PFSK-1 (cell line): ENCODE data around the gene TOM1L2.

Source experiments
- FOXP2 ChIP-seq: optimal IDR thresholded peaks from 2 replicates; pipeline ENCODE3; 2011; ENCODE audit warnings: borderline replicate concordance, control low read depth, inconsistent platforms; ENCODE audit not compliant: insufficient read depth; ENCODE audit errors: extremely low read length, extremely low read depth
- TAF1 ChIP-seq: IDR thresholded peaks from 2 replicates; pipeline ENCODE4 v1.6.1; 2012; ENCODE audit warnings: low read length, control low read depth, borderline replicate concordance; ENCODE audit not compliant: insufficient read depth
- TF ChIP-seq, protein P1 (sequence below), 2 experiments: IDR thresholded peaks; 2 replicates each; pipeline versions ENCODE4 v1.6.1 to v1.8.0; 2011 to 2012; ENCODE audit warnings: low read depth in 2 of 2, low read length in 2 of 2, control low read depth in 1 of 2, inconsistent platforms in 1 of 2, mild to moderate bottlenecking in 1 of 2, moderate library complexity in 1 of 2; ENCODE audit not compliant: insufficient read depth in 1 of 2

DNA sequence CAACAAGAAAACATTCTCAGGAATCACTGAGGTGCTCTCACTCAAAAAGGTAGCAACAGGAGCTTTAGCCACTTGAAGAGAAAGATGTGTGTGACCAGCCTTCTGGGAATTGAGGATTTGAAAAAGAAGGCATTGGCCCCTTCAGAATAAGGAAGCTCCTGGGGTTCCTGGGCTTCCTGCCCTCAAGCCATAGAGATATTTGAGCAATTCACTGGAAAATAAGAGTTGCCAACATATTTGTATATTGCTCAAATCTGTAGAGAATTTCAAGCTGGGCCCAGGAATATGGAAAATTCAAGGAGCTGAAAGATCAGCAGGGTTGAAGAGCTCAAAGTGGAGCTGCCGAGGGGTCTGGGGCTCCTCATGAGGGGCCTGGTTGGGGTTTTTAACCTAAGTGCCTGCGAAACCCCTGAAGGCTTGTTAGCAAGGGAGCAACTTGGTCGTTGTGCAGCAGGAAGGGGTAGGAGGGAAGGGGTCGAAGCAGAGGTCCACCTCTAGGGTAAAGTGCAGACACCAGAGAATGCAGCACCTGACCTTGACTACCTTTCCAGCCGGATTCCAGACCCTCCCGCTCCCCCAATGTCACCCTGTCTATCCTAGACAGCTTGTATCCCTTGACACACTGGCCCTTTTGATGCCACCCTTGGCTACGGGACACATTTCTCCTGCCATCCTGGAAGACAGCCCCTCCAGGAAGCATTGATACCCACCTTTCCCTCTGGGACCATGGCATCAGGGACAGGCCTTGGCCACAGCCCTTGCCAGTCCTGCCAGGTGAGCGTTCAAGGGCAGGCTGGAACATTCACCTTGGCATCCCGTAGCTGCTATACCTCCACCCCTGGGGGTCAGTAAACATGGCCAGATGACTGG, 67.8 kb downstream of the TOM1L2 start:
- TF ChIP-seq TAF1 (no peak), FOXP2 (no peak)
- TF ChIP-seq, protein P1, sequence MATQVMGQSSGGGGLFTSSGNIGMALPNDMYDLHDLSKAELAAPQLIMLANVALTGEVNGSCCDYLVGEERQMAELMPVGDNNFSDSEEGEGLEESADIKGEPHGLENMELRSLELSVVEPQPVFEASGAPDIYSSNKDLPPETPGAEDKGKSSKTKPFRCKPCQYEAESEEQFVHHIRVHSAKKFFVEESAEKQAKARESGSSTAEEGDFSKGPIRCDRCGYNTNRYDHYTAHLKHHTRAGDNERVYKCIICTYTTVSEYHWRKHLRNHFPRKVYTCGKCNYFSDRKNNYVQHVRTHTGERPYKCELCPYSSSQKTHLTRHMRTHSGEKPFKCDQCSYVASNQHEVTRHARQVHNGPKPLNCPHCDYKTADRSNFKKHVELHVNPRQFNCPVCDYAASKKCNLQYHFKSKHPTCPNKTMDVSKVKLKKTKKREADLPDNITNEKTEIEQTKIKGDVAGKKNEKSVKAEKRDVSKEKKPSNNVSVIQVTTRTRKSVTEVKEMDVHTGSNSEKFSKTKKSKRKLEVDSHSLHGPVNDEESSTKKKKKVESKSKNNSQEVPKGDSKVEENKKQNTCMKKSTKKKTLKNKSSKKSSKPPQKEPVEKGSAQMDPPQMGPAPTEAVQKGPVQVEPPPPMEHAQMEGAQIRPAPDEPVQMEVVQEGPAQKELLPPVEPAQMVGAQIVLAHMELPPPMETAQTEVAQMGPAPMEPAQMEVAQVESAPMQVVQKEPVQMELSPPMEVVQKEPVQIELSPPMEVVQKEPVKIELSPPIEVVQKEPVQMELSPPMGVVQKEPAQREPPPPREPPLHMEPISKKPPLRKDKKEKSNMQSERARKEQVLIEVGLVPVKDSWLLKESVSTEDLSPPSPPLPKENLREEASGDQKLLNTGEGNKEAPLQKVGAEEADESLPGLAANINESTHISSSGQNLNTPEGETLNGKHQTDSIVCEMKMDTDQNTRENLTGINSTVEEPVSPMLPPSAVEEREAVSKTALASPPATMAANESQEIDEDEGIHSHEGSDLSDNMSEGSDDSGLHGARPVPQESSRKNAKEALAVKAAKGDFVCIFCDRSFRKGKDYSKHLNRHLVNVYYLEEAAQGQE (IDR thresholded peaks at IDR 0.05; ENCODE audit: insufficient read depth in 1 of 2, low read depth in 2 of 2, low read length in 2 of 2) = no peak
